Bronchial epithelial cell (primary cell): ENCODE data around the gene TMEM243. TPM values are rescaled to one million over a fixed set of nuclear protein-coding genes. Genes with fewer than 3 reads are reported as not detected.

Source experiments
- DNase-seq: peaks from one replicate; pipeline ENCODE4 v3.0.0-alpha.2; 2010; ENCODE audit warnings: low read depth
- FAIRE-seq: peaks from 2 replicates; lab custom pipeline; 2011; peaks lifted over from hg19 to GRCh38; lab: Jason Lieb, UNC
- H3K27me3 ChIP-seq: 2 replicates; pipeline ENCODE4 v1.5.1; 2011; ENCODE audit warnings: low read length; ENCODE audit not compliant: control insufficient read depth, insufficient read depth
- H3K36me3 ChIP-seq: 2 replicates; pipeline ENCODE4 v1.5.1; 2011; ENCODE audit warnings: low read length; ENCODE audit not compliant: control insufficient read depth, insufficient read depth
- H3K4me3 ChIP-seq: 2 replicates; pipeline ENCODE4 v1.5.1; 2011; ENCODE audit warnings: mild to moderate bottlenecking, low read depth, low read length, control low read depth
- total RNA-seq: library from RNA; depleted of rRNA; stranded (reverse); fragments of >200 nt; gene quantifications from 2 replicates; pipeline ENCODE4 v1.2.1, GENCODE V29; 2014
- TF ChIP-seq, protein P1 (sequence below): IDR thresholded peaks from 2 replicates; pipeline ENCODE4 v1.5.1; 2011; ENCODE audit warnings: mild to moderate bottlenecking, moderate library complexity, low read length, control low read depth, inconsistent platforms; ENCODE audit not compliant: insufficient read depth, severe bottlenecking

Gene TMEM243
- total RNA-seq, 1 donor from 2014 or later, result 26.9 TPM

DNA sequence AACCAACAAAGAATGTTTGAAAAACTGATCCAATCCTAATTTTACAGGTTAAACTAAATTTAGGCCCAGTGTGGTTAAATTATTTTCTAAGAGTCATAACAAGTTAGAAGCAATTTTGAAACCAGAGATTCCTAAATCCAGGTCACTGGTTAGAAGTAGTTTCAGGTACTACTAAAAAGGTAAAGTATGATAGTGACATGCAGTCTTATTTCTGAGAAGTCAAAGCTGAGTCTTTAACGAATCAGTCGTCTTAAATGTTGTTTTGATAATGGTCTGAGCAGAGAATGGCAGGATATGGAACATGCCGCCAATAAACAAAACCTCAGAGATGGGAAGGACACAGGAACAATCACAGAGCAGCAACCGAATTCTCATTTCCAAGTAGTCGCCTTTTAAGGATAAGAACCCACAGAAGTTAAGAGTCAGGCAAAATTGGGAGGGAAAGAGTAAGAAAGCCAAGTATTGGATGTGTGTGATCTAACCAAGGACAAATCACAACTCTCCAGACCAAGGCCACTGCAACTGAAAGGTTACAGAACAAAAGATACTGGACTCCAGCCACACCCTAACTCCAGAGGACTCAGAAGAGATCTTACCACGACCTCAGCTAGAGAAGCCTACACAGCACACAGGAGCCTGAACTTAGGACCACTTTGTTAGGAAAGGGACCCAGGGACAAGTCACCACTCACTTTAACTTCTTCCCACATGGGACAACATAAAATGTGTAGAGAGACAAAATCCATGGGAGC lies 19.7 kb downstream of the TMEM243 start:
- TF ChIP-seq, protein P1, sequence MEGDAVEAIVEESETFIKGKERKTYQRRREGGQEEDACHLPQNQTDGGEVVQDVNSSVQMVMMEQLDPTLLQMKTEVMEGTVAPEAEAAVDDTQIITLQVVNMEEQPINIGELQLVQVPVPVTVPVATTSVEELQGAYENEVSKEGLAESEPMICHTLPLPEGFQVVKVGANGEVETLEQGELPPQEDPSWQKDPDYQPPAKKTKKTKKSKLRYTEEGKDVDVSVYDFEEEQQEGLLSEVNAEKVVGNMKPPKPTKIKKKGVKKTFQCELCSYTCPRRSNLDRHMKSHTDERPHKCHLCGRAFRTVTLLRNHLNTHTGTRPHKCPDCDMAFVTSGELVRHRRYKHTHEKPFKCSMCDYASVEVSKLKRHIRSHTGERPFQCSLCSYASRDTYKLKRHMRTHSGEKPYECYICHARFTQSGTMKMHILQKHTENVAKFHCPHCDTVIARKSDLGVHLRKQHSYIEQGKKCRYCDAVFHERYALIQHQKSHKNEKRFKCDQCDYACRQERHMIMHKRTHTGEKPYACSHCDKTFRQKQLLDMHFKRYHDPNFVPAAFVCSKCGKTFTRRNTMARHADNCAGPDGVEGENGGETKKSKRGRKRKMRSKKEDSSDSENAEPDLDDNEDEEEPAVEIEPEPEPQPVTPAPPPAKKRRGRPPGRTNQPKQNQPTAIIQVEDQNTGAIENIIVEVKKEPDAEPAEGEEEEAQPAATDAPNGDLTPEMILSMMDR, result no peak
- no peak overlapping the region for H3K4me3 ChIP-seq
- no peak for FAIRE-seq
- H3K27me3 ChIP-seq, result no peaks in the 10 kb centered on the region
- DNase-seq, result no peak
- peaks cover 7% of the 10 kb centered on the region for H3K36me3 ChIP-seq

DNA sequence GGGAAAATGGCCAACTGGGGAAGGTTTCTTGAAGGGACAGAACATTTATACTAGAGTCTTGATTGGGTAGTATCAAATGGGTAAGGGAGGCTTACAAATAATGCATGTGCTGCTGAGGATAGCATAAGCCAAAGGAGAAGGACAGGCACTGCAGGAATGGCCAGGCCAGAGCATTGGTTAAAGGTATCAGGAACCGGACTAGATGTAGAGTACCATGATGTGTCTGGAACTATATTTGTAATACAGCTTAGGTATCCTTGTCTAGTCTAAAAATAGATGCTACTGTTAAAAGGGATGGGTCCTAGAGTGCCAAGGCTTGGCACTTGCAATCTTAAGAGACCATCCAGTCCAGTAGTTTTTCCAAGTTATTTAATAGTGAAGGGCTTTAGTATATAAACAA lies 20.3 kb downstream of the TMEM243 start:
- TF ChIP-seq, protein P1, result no peak
- DNase-seq (no peak), FAIRE-seq (no peak)
- peaks cover 8% of the 10 kb centered on the region for H3K36me3 ChIP-seq
- H3K27me3 ChIP-seq, result no peaks in the 10 kb centered on the region
- H3K4me3 ChIP-seq, result no peak overlapping the region

DNA sequence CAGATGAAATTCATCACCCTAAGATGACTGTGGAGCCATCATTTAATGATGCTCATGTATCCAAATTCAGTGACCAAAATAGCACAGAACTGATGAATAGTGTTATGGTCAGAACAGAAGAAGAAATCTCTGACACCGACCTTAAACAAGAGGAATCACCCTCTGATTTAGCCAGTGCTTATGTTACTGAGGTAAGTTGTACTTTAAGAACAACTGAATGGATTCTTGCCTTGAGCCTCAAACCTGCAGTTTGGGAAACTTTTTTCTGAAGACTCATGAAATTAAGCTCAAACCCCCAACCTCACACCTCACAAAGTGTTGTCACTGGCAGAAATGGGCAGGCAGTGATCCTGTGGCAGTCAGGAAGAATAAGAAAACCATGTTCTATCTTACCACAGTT lies 25.6 kb downstream of the TMEM243 start:
- TF ChIP-seq, protein P1, result no peak
- Histone ChIP-seq H3K4me3 (no peak overlapping the region), H3K27me3 (no peaks in the 10 kb centered on the region), H3K36me3 (peaks cover 14% of the 10 kb centered on the region)
- no peak for FAIRE-seq
- DNase-seq, result no peak

DNA sequence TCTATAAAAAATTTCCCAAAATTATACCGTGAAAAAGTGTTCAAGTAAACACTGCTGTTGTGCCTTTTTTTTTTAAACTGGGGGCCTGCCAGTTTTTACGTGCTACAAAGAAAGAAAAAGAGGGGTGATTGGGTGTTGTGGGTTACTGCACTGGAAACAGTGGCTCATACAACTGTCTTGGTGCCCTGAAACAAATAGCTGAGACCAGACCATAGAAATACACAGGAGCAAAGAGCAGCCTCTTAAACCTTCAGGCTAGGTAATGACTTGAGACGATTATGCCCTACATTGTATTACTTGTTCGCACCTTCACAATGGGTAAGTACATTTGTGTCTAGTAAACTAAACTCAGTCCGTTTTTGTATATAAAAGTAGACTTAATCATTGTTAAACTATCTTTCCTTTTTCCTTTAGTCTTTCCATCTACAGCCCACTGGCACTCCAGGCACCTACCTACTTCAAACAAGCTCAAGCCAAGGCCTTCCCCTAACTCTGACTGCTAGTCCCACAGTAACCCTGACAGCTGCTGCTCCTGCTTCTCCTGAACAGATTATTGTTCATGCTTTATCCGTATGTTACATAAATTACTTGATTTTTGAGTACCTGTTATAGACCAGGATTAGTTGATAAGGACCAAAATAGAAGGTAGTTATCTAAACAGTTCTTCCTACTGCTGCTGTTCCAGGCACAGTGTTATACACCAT lies 26.6 kb downstream of the TMEM243 start:
- no peak for FAIRE-seq
- Histone ChIP-seq H3K27me3 (no peaks in the 10 kb centered on the region), H3K36me3 (peaks cover 14% of the 10 kb centered on the region), H3K4me3 (no peak overlapping the region)
- DNase-seq, result no peak
- TF ChIP-seq, protein P1, result no peak

DNA sequence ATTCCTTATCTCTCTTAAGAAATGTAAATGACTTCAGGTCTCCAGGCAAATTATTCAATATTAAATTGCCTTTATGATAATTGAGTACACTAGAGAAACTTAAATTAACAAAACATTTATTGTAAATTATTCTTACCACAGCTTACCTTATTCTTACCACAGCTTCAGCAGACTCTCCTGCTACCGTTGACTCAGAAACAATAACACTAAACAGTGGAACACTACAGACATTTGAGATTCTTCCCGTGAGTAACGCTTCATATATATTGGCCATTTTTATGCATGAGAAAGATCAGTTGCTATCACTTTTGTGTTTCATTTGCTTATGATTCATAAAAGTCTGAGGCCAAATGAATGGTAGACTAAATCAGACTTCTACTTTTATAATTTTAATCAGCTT lies 28.7 kb downstream of the TMEM243 start:
- DNase-seq (no peak), FAIRE-seq (no peak)
- no peak overlapping the region for H3K4me3 ChIP-seq
- no peaks in the 10 kb centered on the region for H3K27me3 ChIP-seq
- peaks cover 16% of the 10 kb centered on the region for H3K36me3 ChIP-seq
- TF ChIP-seq, protein P1, result no peak

DNA sequence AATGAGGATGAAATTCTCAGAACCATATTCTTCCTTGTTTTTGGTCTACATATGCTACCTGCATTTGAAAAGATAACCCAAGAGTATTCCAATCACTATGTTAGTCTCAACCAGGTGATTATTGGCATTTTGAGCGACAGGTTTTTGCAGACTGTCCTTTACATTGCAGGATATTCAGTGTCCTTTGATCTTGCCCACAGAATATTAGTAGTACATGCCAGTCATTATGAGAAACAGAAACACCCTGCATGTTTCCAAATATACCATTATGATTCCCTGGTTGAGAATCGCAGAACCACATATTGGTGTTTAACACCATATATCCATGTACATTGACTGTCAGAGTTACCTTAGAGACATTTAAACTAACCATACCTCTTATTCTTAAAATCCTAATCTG lies 30.6 kb downstream of the TMEM243 start:
- DNase-seq (no peak), FAIRE-seq (no peak)
- H3K36me3 ChIP-seq, result peaks cover 13% of the 10 kb centered on the region
- TF ChIP-seq, protein P1, result no peak
- H3K27me3 ChIP-seq, result no peaks in the 10 kb centered on the region
- H3K4me3 ChIP-seq, result no peak overlapping the region
